CD4-positive, alpha-beta memory T cell (primary cell): Measurements from ENCODE around the gene KCTD3. TPM values are rescaled to one million over a fixed set of nuclear protein-coding genes. Genes with fewer than 3 reads are reported as not detected.
A peak's percentile ranks its signal among the peaks of the same experiment; 100 is the strongest.

Experiments
- CTCF ChIA-PET: fragments of 350-600 bp; sonication (Branson Sonifier 250); formaldehyde crosslinking; loops from one replicate; lab custom pipeline; 2021; ENCODE audit warnings: inconsistent platforms; ENCODE audit not compliant: partially characterized antibody; lab: Charles Lee
- POLR2A ChIA-PET: fragments of 350-600 bp; sonication (Branson Sonifier 250); formaldehyde crosslinking; loops from one replicate; lab custom pipeline; 2021; ENCODE audit not compliant: partially characterized antibody; lab: Charles Lee
- DNase-seq, 5 donors: peaks; one replicate each; pipeline versions ENCODE4 v3.0.0 to v3.0.0-alpha.2; 2020 to 2022; ENCODE audit warnings: mixed read lengths in 1 of 5
- H3K27ac ChIP-seq: one replicate; pipeline ENCODE4 v1.7.0; 2013; ENCODE audit warnings: low read depth, low read length
- H3K27me3 ChIP-seq: 2 replicates; pipeline ENCODE4 v1.7.0; 2013; ENCODE audit warnings: mild to moderate bottlenecking, low read length, moderate library complexity; ENCODE audit not compliant: insufficient read depth
- H3K36me3 ChIP-seq: 2 replicates; pipeline ENCODE4 v1.7.0; 2013; ENCODE audit warnings: mild to moderate bottlenecking, low read length, moderate library complexity; ENCODE audit not compliant: insufficient read depth
- H3K4me1 ChIP-seq: 2 replicates; pipeline ENCODE4 v1.7.0; 2013; ENCODE audit warnings: mild to moderate bottlenecking, low read length, moderate library complexity; ENCODE audit not compliant: insufficient read depth
- H3K4me3 ChIP-seq, 2 donors: one replicate each; pipeline ENCODE4 v1.7.0; 2013; ENCODE audit warnings: low read length in 2 of 2, mild to moderate bottlenecking in 1 of 2
- H3K9me3 ChIP-seq, 2 donors: one replicate each; pipeline ENCODE4 v1.7.0; 2013; ENCODE audit warnings: low read length in 2 of 2, control low read depth in 1 of 2; ENCODE audit not compliant: control insufficient read depth in 1 of 2
- H3K27ac Mint-ChIP-seq, 7 donors: one replicate each; pipeline ENCODE4 v1.8.0; 2020 to 2021; ENCODE audit warnings: mixed read lengths in 7 of 7, mild to moderate bottlenecking in 6 of 7, inconsistent platforms in 3 of 7, moderate library complexity in 3 of 7
- H3K27me3 Mint-ChIP-seq, 2 donors: one replicate each; pipeline ENCODE4 v1.8.0; 2020 to 2021; ENCODE audit warnings: mixed read lengths in 2 of 2
- H3K36me3 Mint-ChIP-seq, 2 donors: one replicate each; pipeline ENCODE4 v1.8.0; 2020 to 2021; ENCODE audit warnings: mixed read lengths in 2 of 2, inconsistent platforms in 1 of 2, mild to moderate bottlenecking in 1 of 2
- H3K4me1 Mint-ChIP-seq, 4 donors: one replicate each; pipeline ENCODE4 v1.8.0; 2020 to 2021; ENCODE audit warnings: mixed read lengths in 4 of 4, mild to moderate bottlenecking in 1 of 4
- H3K4me3 Mint-ChIP-seq, 8 donors: one replicate each; pipeline ENCODE4 v1.8.0; 2020 to 2021; ENCODE audit warnings: mixed read lengths in 8 of 8, mild to moderate bottlenecking in 7 of 8, moderate library complexity in 6 of 8, inconsistent platforms in 3 of 8
- H3K9me3 Mint-ChIP-seq, 8 donors: one replicate each; pipeline ENCODE4 v1.8.0; 2020 to 2021; ENCODE audit warnings: mixed read lengths in 8 of 8, mild to moderate bottlenecking in 5 of 8, inconsistent platforms in 3 of 8, moderate library complexity in 1 of 8
- intact Hi-C: fragments of 100-400 bp; cut with micrococcal nuclease; formaldehyde crosslinking; loops from one replicate; pipeline ENCODE4 v1.15.1; 2023
- polyA plus RNA-seq, 2 donors: library from polyadenylated mRNA; unstranded; fragments of 300-500 nt; fragmentation: Illumina TruSeq; gene quantifications; one replicate each; pipeline ENCODE4 v1.2.3, GENCODE V29; 2021
- total RNA-seq, 2 experiments: library from RNA; stranded (reverse); gene quantifications; one replicate each; pipeline ENCODE4 v1.2.3, GENCODE V29; 2021

Gene KCTD3
- total and polyA plus RNA-seq, 4 experiments from 2014 or later: 0.20 to 2.5 (median 1.3) TPM

DNA sequence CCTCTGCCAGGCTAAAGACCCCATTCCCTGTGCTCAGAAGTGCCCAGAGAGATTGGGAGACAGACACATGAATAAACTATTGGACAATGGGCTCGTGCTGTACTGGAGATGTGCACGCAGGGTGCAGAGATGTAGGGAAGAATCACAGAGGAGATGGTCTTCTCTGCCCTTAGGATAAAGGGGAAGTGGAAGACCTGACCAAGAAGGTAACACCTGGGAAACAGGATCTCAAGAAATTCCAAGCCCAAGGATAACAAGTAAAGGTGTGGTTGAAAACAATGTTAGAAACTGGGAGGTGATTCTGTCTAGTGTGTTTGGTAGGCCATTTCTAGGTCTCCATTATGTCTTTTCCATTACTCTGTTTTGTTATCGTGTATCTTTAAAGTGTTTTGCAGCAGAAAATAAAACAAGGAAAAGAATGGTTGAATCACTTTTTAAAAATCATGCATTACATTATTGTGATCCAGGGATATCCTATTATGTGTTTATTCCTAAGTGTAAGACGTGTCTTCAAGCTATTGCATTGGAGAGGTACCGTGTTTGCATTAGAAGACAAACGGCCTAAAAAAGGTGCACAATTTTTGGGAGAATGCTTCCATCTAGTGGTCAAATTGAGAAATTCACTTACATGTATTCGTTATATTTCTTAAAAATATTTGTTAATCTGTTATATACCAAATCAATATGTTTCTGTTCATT is 40.8 kb upstream of the KCTD3 start:
- Histone ChIP-seq H3K36me3 (no peaks in the 10 kb centered on the region), H3K4me3 (no peak overlapping the region), H3K4me1 (no peaks in the 10 kb centered on the region), H3K27me3 (no peaks in the 10 kb centered on the region), H3K27ac (no peak overlapping the region), H3K9me3 (no peaks in the 10 kb centered on the region)
- ChIA-PET POLR2A (no interaction called here), CTCF (interaction anchor here (1.0 to 2.3 kb wide), 10 partner anchors 13 to 1312 kb away, joined by 3 to 11 read pairs (median 4); no protein-coding TSS in a partner anchor)
- H3K27me3 Mint-ChIP-seq: peaks cover 0 to 1% of the 10 kb centered on the region in 2 donors
- H3K9me3 Mint-ChIP-seq: no peaks in the 10 kb centered on the region
- no peak overlapping the region for H3K4me3 Mint-ChIP-seq
- H3K36me3 Mint-ChIP-seq: no peaks in the 10 kb centered on the region
- intact Hi-C loops: loop anchor here (1.0 kb wide), 3 partner anchors 898 to 1265 kb away; no protein-coding TSS in a partner anchor
- H3K27ac Mint-ChIP-seq: no peak overlapping the region
- peak in 4 of 5 donors; percentile 23 to 33 (median 32) for DNase-seq
- peaks cover 0 to 1% (median 0%) of the 10 kb centered on the region in 4 donors for H3K4me1 Mint-ChIP-seq

DNA sequence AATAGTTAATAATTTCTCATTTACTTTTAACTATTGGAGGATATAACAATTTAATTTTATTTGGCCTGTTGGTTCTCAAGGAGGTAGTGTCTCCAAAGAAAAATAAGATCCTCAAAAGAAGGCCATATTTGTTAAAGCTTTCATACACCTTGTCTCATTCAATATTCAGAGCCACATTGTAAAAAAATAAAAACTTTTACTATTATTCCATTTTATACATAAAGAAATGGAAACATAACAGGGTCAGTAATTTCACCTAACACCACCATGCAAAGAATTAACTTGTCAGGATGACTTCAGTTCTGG is 40.3 kb upstream of the KCTD3 start:
- intact Hi-C loops: loop anchor here (1.0 kb wide), 3 partner anchors 898 to 1265 kb away; no protein-coding TSS in a partner anchor
- POLR2A ChIA-PET: no interaction called here
- H3K4me3 ChIP-seq: no peak overlapping the region
- H3K27me3 Mint-ChIP-seq: peaks cover 0 to 1% of the 10 kb centered on the region in 2 donors
- no peaks in the 10 kb centered on the region for H3K27me3 ChIP-seq
- no peaks in the 10 kb centered on the region for H3K4me1 ChIP-seq
- no peak overlapping the region for H3K4me3 Mint-ChIP-seq
- H3K36me3 Mint-ChIP-seq: no peaks in the 10 kb centered on the region
- no peak for DNase-seq
- H3K36me3 ChIP-seq: no peaks in the 10 kb centered on the region
- CTCF ChIA-PET: interaction anchor here (1.0 to 2.3 kb wide), 10 partner anchors 12 to 1315 kb away, joined by 3 to 11 read pairs (median 4); no protein-coding TSS in a partner anchor
- no peak overlapping the region for H3K27ac ChIP-seq
- H3K9me3 Mint-ChIP-seq: no peaks in the 10 kb centered on the region
- peaks cover 0 to 1% (median 0%) of the 10 kb centered on the region in 4 donors for H3K4me1 Mint-ChIP-seq
- no peak overlapping the region for H3K27ac Mint-ChIP-seq
- H3K9me3 ChIP-seq: no peaks in the 10 kb centered on the region

DNA sequence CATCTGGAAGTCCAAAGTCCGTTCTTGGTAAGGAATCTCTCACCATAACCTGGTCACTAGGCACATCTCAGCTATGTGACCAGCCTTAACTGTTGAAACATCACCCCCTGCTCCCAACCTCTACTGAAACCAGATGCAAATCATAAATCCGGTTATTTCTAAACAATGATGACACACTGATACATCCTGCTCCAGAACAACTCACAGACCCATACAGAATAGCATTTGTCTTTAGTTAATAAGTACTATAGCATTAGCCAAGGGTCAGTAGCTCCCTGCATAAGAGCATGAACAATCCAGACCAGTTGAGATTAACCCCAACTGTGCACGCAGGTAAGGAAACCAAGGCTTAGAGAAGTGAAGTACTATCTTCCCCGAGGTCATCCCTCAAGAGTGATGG is 38.0 kb upstream of the KCTD3 start:
- intact Hi-C loops: loop anchor here (2.0 kb wide), 1 partner anchor 1314 kb away; no protein-coding TSS in a partner anchor
- CTCF ChIA-PET: no interaction called here
- H3K27me3 ChIP-seq: no peaks in the 10 kb centered on the region
- Mint-ChIP-seq H3K36me3 (no peaks in the 10 kb centered on the region), H3K4me1 (no peaks in the 10 kb centered on the region), H3K27me3 (peaks cover 0 to 1% of the 10 kb centered on the region in 2 donors), H3K4me3 (no peak overlapping the region), H3K27ac (no peak overlapping the region), H3K9me3 (peaks cover 0 to 2% (median 0%) of the 10 kb centered on the region in 8 donors)
- H3K4me1 ChIP-seq: no peaks in the 10 kb centered on the region
- no peak overlapping the region for H3K27ac ChIP-seq
- no peaks in the 10 kb centered on the region for H3K9me3 ChIP-seq
- no peak for DNase-seq
- H3K36me3 ChIP-seq: no peaks in the 10 kb centered on the region
- H3K4me3 ChIP-seq: no peak overlapping the region
- POLR2A ChIA-PET: no interaction called here

DNA sequence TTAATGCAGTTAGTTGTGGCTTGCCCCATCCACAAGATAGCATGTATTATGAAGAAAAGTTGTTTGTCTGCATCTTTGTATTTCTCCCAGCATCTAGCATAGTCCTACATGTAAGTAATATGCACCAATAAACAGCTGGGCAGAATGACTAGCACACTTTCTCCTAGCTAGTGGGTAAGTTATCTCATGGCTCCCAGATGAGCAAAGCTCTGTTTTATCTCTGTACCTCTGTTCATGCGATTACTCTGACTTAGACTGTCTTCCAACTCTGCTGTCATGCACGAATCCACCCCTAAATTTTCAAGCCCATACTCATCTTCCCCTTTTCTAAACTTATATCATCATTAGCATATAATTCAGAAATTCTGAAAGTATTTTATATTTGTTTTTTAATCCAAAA is 37.5 kb upstream of the KCTD3 start:
- intact Hi-C loops: loop anchor here (2.0 kb wide), 1 partner anchor 1315 kb away; no protein-coding TSS in a partner anchor
- DNase-seq: no peak
- no peaks in the 10 kb centered on the region for H3K9me3 ChIP-seq
- no peak overlapping the region for H3K27ac ChIP-seq
- H3K27me3 ChIP-seq: no peaks in the 10 kb centered on the region
- no peaks in the 10 kb centered on the region for H3K36me3 ChIP-seq
- H3K4me1 Mint-ChIP-seq: no peaks in the 10 kb centered on the region
- ChIA-PET CTCF (no interaction called here), POLR2A (no interaction called here)
- H3K27me3 Mint-ChIP-seq: peaks cover 0 to 1% of the 10 kb centered on the region in 2 donors
- H3K4me3 ChIP-seq: no peak overlapping the region
- peaks cover 0 to 2% (median 0%) of the 10 kb centered on the region in 8 donors for H3K9me3 Mint-ChIP-seq
- no peaks in the 10 kb centered on the region for H3K36me3 Mint-ChIP-seq
- no peak overlapping the region for H3K4me3 Mint-ChIP-seq
- H3K4me1 ChIP-seq: no peaks in the 10 kb centered on the region
- no peak overlapping the region for H3K27ac Mint-ChIP-seq

DNA sequence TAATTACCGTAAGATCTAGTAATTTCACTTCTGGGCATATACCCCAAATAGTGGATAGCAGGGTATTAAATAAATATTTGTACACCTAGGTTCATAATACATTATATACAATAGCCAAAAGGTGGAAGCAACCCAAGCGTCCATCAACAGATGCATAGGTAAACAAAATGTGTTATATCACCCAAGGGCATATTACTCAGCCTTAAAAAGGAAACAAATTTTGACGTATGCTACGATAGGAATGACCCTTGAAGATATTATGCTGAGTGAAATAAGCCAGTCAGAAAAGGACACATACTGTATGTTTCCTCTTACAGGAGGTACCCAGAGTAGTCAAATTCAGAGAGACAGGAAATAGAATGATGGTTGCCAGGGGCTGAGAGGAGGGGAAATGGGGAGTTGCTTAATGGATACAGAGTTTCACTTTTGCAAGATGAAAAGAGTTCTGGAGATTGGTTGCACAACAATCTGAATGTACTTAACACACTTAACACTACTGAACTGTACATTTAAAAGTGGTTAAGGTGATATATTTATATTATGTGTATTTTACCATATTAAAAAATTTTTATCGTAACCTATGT is 36.6 kb upstream of the KCTD3 start:
- Mint-ChIP-seq H3K9me3 (peaks cover 0 to 2% (median 0%) of the 10 kb centered on the region in 8 donors), H3K36me3 (no peaks in the 10 kb centered on the region), H3K4me1 (no peaks in the 10 kb centered on the region), H3K27me3 (peaks cover 0 to 6% of the 10 kb centered on the region in 2 donors), H3K27ac (no peak overlapping the region), H3K4me3 (no peak overlapping the region)
- Histone ChIP-seq H3K27me3 (no peaks in the 10 kb centered on the region), H3K4me1 (no peaks in the 10 kb centered on the region), H3K4me3 (no peak overlapping the region), H3K27ac (no peak overlapping the region), H3K36me3 (no peaks in the 10 kb centered on the region), H3K9me3 (no peaks in the 10 kb centered on the region)
- no peak for DNase-seq
- intact Hi-C loops: no loop called here
- POLR2A ChIA-PET: no interaction called here
- CTCF ChIA-PET: no interaction called here

DNA sequence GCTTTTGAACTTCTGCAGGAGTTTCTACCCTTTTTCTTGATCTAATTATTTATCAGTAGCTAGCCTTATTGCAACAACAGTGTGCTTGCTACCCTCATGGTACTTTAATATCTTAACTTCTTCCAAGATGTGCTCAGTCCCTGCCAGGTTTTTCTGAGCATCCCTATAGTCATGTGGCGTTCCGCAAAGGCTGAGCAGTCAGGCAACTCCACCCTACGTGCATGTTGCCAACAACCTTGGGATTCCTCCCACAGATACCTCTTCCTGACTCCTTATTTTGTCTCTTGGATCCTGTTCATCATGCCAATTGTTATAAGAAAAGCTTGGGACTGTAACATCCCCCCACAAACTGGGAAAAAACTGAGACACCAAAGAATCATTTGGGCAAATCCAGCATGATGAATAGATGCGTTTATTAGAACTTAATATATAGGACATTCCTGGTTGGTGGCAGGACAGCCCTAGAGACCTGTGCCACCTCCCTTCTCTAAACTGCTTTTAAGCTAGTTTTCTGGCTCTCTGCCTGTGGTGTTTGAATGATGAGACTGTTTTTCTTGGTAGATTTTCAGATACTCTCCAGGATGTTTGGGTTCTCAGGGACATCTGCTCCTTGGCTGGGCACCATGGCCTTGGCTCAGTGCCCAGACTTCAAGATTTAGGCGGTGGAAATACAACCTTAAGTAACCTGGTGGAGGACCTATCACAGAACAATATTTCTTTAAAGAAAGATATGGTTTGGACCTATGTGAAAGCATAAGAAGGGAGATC is 27.1 kb upstream of the KCTD3 start:
- ChIA-PET CTCF (interaction anchor here (1.2 to 1.5 kb wide), 4 partner anchors 13 to 1208 kb away, joined by 3 to 4 read pairs (median 3); no protein-coding TSS in a partner anchor), POLR2A (no interaction called here)
- H3K9me3 ChIP-seq: no peaks in the 10 kb centered on the region
- Mint-ChIP-seq H3K36me3 (no peaks in the 10 kb centered on the region), H3K27me3 (peaks cover 0 to 4% of the 10 kb centered on the region in 2 donors), H3K4me1 (no peaks in the 10 kb centered on the region), H3K27ac (no peak overlapping the region), H3K4me3 (no peak overlapping the region), H3K9me3 (peaks cover 0 to 18% (median 0%) of the 10 kb centered on the region in 8 donors)
- H3K4me3 ChIP-seq: no peak overlapping the region
- no peaks in the 10 kb centered on the region for H3K36me3 ChIP-seq
- no peaks in the 10 kb centered on the region for H3K4me1 ChIP-seq
- intact Hi-C loops: no loop called here
- no peak for DNase-seq
- H3K27ac ChIP-seq: no peak overlapping the region
- no peaks in the 10 kb centered on the region for H3K27me3 ChIP-seq

DNA sequence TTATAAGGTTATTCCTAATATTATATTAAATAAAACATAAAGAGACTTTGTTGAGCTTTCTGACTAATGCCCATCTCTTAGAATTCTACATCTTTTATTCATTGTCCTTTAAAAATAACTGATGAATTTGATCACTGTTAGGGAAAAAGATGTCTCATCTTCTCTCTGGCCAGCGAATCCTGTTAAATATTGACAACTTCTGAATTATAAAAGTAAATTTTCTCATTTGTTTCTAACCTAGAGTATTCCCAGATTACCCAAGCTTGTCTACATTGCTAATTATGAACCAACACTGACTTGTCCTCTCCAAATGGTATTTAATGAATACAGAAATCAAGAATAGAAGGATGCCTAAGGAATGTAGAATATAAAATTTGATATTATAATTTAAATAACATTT is 24.8 kb upstream of the KCTD3 start:
- peaks cover 0 to 13% (median 0%) of the 10 kb centered on the region in 8 donors for H3K9me3 Mint-ChIP-seq
- no peaks in the 10 kb centered on the region for H3K4me1 Mint-ChIP-seq
- Histone ChIP-seq H3K4me1 (no peaks in the 10 kb centered on the region), H3K36me3 (no peaks in the 10 kb centered on the region), H3K27ac (no peak overlapping the region), H3K4me3 (no peak overlapping the region), H3K27me3 (no peaks in the 10 kb centered on the region), H3K9me3 (no peaks in the 10 kb centered on the region)
- H3K4me3 Mint-ChIP-seq: no peak overlapping the region
- no peaks in the 10 kb centered on the region for H3K36me3 Mint-ChIP-seq
- no peak overlapping the region for H3K27ac Mint-ChIP-seq
- intact Hi-C loops: no loop called here
- ChIA-PET CTCF (interaction anchor here (1.1 to 1.3 kb wide), 2 partner anchors 10 to 15 kb away, joined by 4 read pairs; no protein-coding TSS in a partner anchor), POLR2A (no interaction called here)
- DNase-seq: no peak
- H3K27me3 Mint-ChIP-seq: peaks cover 0 to 3% of the 10 kb centered on the region in 2 donors
